Mesendoderm (in vitro differentiated cells): ENCODE results near the gene UQCR11.

Experiments used
- DNase-seq: peaks from one replicate; pipeline ENCODE4 v3.0.0; 2013
- H2AK5ac ChIP-seq: 2 replicates; pipeline ENCODE4 v1.6.1; 2013; ENCODE audit warnings: low read length, inconsistent platforms
- H2BK120ac ChIP-seq: 2 replicates; pipeline ENCODE4 v1.6.1; 2013; ENCODE audit warnings: low read depth, mild to moderate bottlenecking, low read length, moderate library complexity, mixed read lengths
- H2BK15ac ChIP-seq: replicated peaks from 2 replicates; pipeline ENCODE4 v1.6.1; 2013; ENCODE audit warnings: low read depth, mild to moderate bottlenecking, moderate library complexity
- H2BK5ac ChIP-seq: 2 replicates; pipeline ENCODE4 v1.6.1; 2013; ENCODE audit warnings: low read length, inconsistent platforms
- H3K18ac ChIP-seq: 2 replicates; pipeline ENCODE4 v1.6.1; 2013; ENCODE audit warnings: mild to moderate bottlenecking, low read length, mixed read lengths
- H3K23ac ChIP-seq: one replicate; pipeline ENCODE4 v1.6.1; 2013; ENCODE audit warnings: low read length
- H3K27ac ChIP-seq: 2 replicates; pipeline ENCODE4 v1.5.1; 2013; ENCODE audit warnings: low read depth, mild to moderate bottlenecking, inconsistent platforms, low read length, moderate library complexity
- H3K27me3 ChIP-seq: 2 replicates; pipeline ENCODE4 v1.6.1; 2013; ENCODE audit warnings: low read length, control low read depth, mild to moderate bottlenecking, inconsistent platforms; ENCODE audit not compliant: insufficient read depth, poor library complexity
- H3K36me3 ChIP-seq: 2 replicates; pipeline ENCODE4 v1.6.1; 2013; ENCODE audit warnings: low read length, inconsistent platforms; ENCODE audit not compliant: control insufficient read depth, insufficient read depth
- H3K4ac ChIP-seq: one replicate; pipeline ENCODE4 v1.6.1; 2013; ENCODE audit warnings: low read depth, mild to moderate bottlenecking, low read length, moderate library complexity
- H3K4me1 ChIP-seq: 2 replicates; pipeline ENCODE4 v1.6.1; 2013; ENCODE audit warnings: low read depth, low read length, inconsistent platforms; ENCODE audit not compliant: control insufficient read depth
- H3K4me2 ChIP-seq: 2 replicates; pipeline ENCODE4 v1.6.1; 2013; ENCODE audit warnings: low read length
- H3K4me3 ChIP-seq: 2 replicates; pipeline ENCODE4 v1.5.1; 2013; ENCODE audit warnings: mild to moderate bottlenecking, low read length
- H3K56ac ChIP-seq: one replicate; pipeline ENCODE4 v1.6.1; 2013; ENCODE audit warnings: low read length
- H3K79me1 ChIP-seq: 2 replicates; pipeline ENCODE4 v1.6.1; 2013; ENCODE audit warnings: low read length, inconsistent platforms
- H3K79me2 ChIP-seq: 2 replicates; pipeline ENCODE4 v1.6.1; 2013; ENCODE audit warnings: mild to moderate bottlenecking, low read length; ENCODE audit not compliant: control insufficient read depth, insufficient read depth
- H3K9ac ChIP-seq: 2 replicates; pipeline ENCODE4 v1.6.1; 2013; ENCODE audit warnings: low read length, inconsistent platforms
- H4K5ac ChIP-seq: one replicate; pipeline ENCODE4 v1.6.1; 2013; ENCODE audit warnings: low read length
- H4K8ac ChIP-seq: one replicate; pipeline ENCODE4 v1.6.1; 2013; ENCODE audit warnings: low read depth, mild to moderate bottlenecking, control low read depth, low read length, moderate library complexity
- WGBS: extraction: QIAGEN DNeasy Blood & Tissue Kit; methylation state at CpG from one replicate; pipeline ENCODE4 v1.1.7; 2013; ENCODE audit warnings: low lambda C conversion rate, missing lambda C conversion rate; ENCODE audit not compliant: insufficient coverage; ENCODE audit errors: extremely low coverage; 5-methylcytosine and 5-hydroxymethylcytosine counted together

The UQCR11 gene

GRCh38 chr19:1610579-1610978, 5.3 kb upstream of the UQCR11 start:
- no peak overlapping the region for H3K4ac ChIP-seq
- H3K9ac ChIP-seq = no peak overlapping the region
- H3K79me1 ChIP-seq = no peaks in the 10 kb centered on the region
- H3K4me1 ChIP-seq = no peaks in the 10 kb centered on the region
- no peak overlapping the region for H3K56ac ChIP-seq
- no peak overlapping the region for H3K27ac ChIP-seq
- no peak overlapping the region for H3K18ac ChIP-seq
- no peak for DNase-seq
- no peak overlapping the region for H3K4me3 ChIP-seq
- no peaks in the 10 kb centered on the region for H3K79me2 ChIP-seq
- no peak overlapping the region for H2BK15ac ChIP-seq
- H2BK5ac ChIP-seq = no peak overlapping the region
- H4K8ac ChIP-seq = no peak overlapping the region
- no peak overlapping the region for H2AK5ac ChIP-seq
- no peaks in the 10 kb centered on the region for H3K27me3 ChIP-seq
- H3K4me2 ChIP-seq = no peak overlapping the region
- H2BK120ac ChIP-seq = no peak overlapping the region
- no CpG with 5 or more reads among the region's 11 CpGs for WGBS
- peaks cover 23% of the 10 kb centered on the region for H3K36me3 ChIP-seq
- no peak overlapping the region for H3K23ac ChIP-seq
- H4K5ac ChIP-seq = no peak overlapping the region

- no peaks in the 10 kb centered on the region for H3K27me3 ChIP-seq
- no peak overlapping the region for H2BK15ac ChIP-seq
- H3K36me3 ChIP-seq = peaks cover 18% of the 10 kb centered on the region
- no peak overlapping the region for H3K4me3 ChIP-seq
- H4K8ac ChIP-seq = no peak overlapping the region
- H3K27ac ChIP-seq = no peak overlapping the region
- H3K4ac ChIP-seq = no peak overlapping the region
- H4K5ac ChIP-seq = no peak overlapping the region
- no CpG with 5 or more reads among the region's 16 CpGs for WGBS
- no peaks in the 10 kb centered on the region for H3K4me1 ChIP-seq
- H2BK5ac ChIP-seq = no peak overlapping the region
- no peak overlapping the region for H3K56ac ChIP-seq
- no peak overlapping the region for H2AK5ac ChIP-seq
- no peak overlapping the region for H3K4me2 ChIP-seq
- H3K79me2 ChIP-seq = peaks cover 2% of the 10 kb centered on the region
- DNase-seq = no peak
- no peak overlapping the region for H2BK120ac ChIP-seq
- H3K18ac ChIP-seq = no peak overlapping the region
- H3K79me1 ChIP-seq = peaks cover 1% of the 10 kb centered on the region
- no peak overlapping the region for H3K23ac ChIP-seq
- H3K9ac ChIP-seq = no peak overlapping the region
These were observed 4.6 kb upstream of the UQCR11 start for GRCh38 chr19:1609680-1610474.

DNA sequence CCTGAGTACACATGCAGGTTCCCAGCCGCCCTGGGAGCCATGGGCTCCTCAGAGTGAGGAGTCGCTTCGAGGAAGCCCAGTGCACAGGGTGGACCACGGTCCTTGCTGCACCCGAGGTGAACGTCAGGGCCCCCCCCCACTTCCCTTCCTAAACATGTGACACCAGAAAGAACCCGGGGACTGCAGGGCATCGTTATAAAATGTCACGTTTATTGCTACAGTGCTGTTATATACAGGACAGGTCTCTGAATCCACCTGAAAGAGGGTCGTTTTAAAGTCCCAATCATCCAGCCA, 3.8 kb upstream of the UQCR11 start:
- Histone ChIP-seq H3K79me1 (peaks cover 3% of the 10 kb centered on the region), H3K36me3 (peaks cover 14% of the 10 kb centered on the region), H4K5ac (no peak overlapping the region), H2AK5ac (no peak overlapping the region), H2BK5ac (no peak overlapping the region), H3K4me3 (no peak overlapping the region), H4K8ac (no peak overlapping the region), H3K27me3 (no peaks in the 10 kb centered on the region), H3K4me1 (no peaks in the 10 kb centered on the region), H2BK15ac (no peak overlapping the region), H3K56ac (no peak overlapping the region), H2BK120ac (no peak overlapping the region), H3K9ac (no peak overlapping the region), H3K4me2 (no peak overlapping the region), H3K27ac (no peak overlapping the region), H3K79me2 (peaks cover 9% of the 10 kb centered on the region), H3K23ac (no peak overlapping the region), H3K4ac (no peak overlapping the region), H3K18ac (no peak overlapping the region)
- DNase-seq = no peak
- WGBS = no CpG with 5 or more reads among the region's 10 CpGs

- Histone ChIP-seq H3K27ac (no peak overlapping the region), H3K56ac (no peak overlapping the region), H2BK120ac (no peak overlapping the region), H4K8ac (no peak overlapping the region), H3K23ac (no peak overlapping the region), H3K4me1 (no peaks in the 10 kb centered on the region), H3K36me3 (peaks cover 14% of the 10 kb centered on the region), H4K5ac (no peak overlapping the region), H3K79me1 (peaks cover 4% of the 10 kb centered on the region), H3K4me3 (no peak overlapping the region), H3K18ac (no peak overlapping the region), H3K9ac (no peak overlapping the region), H3K4ac (no peak overlapping the region), H3K4me2 (no peak overlapping the region), H2BK15ac (no peak overlapping the region), H2BK5ac (no peak overlapping the region), H3K27me3 (no peaks in the 10 kb centered on the region), H2AK5ac (no peak overlapping the region), H3K79me2 (peaks cover 13% of the 10 kb centered on the region)
- DNase-seq = no peak
- WGBS = no CpG with 5 or more reads among the region's 23 CpGs
These were observed 3.3 kb upstream of the UQCR11 start for GRCh38 chr19:1608359-1609102.

DNA sequence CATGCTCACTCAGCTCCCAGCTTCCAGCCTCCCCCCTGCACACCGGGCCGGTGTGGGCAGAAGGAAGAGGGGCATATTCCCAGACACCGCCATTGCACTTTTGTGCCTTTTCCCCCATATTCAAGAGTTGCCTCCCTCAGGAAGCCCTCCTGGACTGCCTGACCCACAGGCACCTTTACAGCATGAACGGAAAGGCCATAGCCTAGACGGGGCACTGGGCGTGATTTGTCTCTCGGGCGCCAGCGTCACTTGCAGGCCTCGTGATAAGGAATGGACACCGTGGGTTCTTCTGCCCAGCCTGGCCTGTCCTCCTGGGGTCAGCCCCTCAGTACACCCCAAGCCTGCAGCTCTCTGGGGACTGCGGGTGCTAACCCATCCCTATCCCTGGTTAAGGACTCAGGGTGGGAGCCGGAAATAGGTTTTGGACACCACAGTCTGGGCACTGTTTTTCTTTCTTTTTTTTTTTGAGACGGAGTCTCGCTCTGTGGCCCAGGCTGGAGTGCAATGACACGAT, 933 bp upstream of the UQCR11 start:
- Histone ChIP-seq H2BK120ac (no peak overlapping the region), H2AK5ac (no peak overlapping the region), H3K27ac (peak overlapping the region; percentile 75), H3K27me3 (no peaks in the 10 kb centered on the region), H3K4ac (no peak overlapping the region), H3K79me2 (peaks cover 23% of the 10 kb centered on the region), H3K56ac (peak overlapping the region; percentile 87), H3K4me1 (no peaks in the 10 kb centered on the region), H4K5ac (no peak overlapping the region), H4K8ac (no peak overlapping the region), H3K9ac (peak overlapping the region; percentile 79), H3K18ac (no peak overlapping the region), H3K4me2 (peak overlapping the region; percentile 82), H3K79me1 (peaks cover 9% of the 10 kb centered on the region), H3K36me3 (peaks cover 4% of the 10 kb centered on the region), H3K23ac (no peak overlapping the region), H2BK15ac (no peak overlapping the region), H2BK5ac (no peak overlapping the region), H3K4me3 (no peak overlapping the region)
- no CpG with 5 or more reads among the region's 16 CpGs for WGBS
- DNase-seq = no peak
